Left cardiac atrium (tissue), 4 donors: Measurements from ENCODE around the gene FRMD4A. TPM values are rescaled to one million over a fixed set of nuclear protein-coding genes. Genes with fewer than 3 reads are reported as not detected.

Experiments
- ATAC-seq, 2 donors: fragments of 200-7000 bp; cut with Tn5 transposase; one replicate each; pipeline ENCODE4 v1.9.1; 2020; ENCODE audit warnings: mild to moderate bottlenecking in 2 of 2, moderate library complexity in 2 of 2
- DNase-seq: peaks from one replicate; pipeline ENCODE4 v3.0.0-alpha.2; 2020
- intact Hi-C, 2 donors: fragments of 100-400 bp; cut with DNase I; formaldehyde crosslinking; loops; one replicate each; pipeline versions ENCODE4 v1.14.1 to v1.15.1; 2022 to 2023
- total RNA-seq, 2 donors: library from RNA; stranded (reverse); fragmentation: NEBNext Ultra II Directional; extraction: Animal tissue kit (Norgen Biotek cat#: 25700); gene quantifications; one replicate each; pipeline ENCODE4 v1.2.1, GENCODE V29; 2021
- donor health status: DM: no; HTN: yes; CAD: no.
- donor health status: DM: no; HTN: yes; CAD: no; lungs with severe emphysema.
- donor health status: DM: yes; HTN: yes; CAD: no.
- donor health status: Dilated cardiomyopathy.

Gene FRMD4A
- total RNA-seq, 2 donors from 2014 or later, result 39.0 to 44.2 TPM

DNA sequence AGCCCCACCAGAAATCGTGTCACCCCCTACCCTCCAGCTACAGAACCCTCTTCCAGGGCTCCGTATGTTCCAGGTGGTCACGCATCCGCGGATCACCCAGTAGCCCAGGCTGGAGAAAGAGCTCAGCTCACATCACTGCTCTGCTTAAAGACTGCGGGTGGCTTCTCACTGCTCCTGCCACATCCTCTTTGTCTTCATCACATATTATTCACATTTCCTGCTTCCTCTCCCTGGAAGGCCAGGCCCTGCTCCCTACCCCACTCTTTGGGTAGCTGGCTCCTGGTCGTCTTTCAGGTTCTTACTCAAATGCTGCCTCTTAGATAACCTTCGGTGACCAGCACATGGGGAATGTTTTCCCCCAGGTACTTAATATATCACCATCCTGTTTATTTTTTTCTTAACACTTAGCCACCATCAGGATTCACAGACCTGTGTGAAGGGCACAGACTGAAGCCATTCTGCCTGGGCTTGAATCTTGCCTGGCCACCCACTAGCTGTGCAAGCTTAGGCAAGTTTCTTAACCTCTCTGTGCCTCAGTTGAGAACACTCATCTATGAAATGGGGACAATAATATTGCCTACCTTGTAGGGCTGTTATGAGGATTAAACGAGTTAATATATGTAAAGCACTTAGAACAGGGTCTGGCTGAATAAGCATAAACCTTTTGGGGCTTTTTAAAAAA is 436.2 kb downstream of the FRMD4A start:
- ATAC-seq (no peak), DNase-seq (no peak)
- intact Hi-C loops, result no loop called here

DNA sequence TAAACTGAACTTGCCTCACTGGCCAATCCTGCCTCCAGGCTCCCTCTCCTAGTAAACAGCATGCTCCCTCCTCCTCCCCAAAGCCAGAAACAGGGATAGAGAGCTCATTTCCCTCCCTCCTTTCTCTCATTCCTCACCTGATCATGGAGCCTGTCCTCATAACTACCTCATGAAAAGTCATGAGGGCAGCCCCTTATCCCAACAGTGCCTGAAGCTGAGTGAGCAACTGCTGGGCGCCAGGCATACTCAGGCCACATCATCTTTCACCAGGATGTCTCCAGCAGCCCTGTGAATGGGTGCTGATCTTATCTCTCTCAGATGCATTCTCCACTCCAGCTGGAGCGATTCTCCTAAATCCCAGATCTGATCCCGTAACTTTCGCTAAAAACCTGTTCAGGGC is 436.8 kb downstream of the FRMD4A start:
- ATAC-seq, result no peak

DNA sequence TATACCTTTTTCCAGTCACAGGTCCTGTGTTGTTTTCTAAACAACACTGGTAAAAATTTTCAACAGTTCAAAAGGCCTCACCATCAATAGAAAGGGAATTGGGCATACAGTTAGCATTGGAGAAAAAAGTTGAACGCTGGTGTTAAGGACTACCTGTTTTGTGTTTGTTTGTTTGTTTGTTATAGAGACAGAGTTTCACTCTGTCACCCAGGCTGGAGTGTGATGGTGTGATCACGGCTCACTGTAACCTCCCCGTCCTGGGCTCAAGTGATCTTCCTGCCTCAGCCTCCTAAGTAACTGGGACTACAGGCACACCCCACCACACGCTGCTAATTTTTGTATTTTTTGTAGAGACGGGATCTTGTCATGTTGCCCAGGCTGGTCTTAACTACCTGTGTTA is 437.9 kb downstream of the FRMD4A start:
- intact Hi-C loops, result no loop called here
- ATAC-seq (no peak), DNase-seq (no peak)

More for the DNA sequence above, 436.8 kb downstream of the FRMD4A start:
- DNase-seq, result no peak
- intact Hi-C loops, result no loop called here

DNA sequence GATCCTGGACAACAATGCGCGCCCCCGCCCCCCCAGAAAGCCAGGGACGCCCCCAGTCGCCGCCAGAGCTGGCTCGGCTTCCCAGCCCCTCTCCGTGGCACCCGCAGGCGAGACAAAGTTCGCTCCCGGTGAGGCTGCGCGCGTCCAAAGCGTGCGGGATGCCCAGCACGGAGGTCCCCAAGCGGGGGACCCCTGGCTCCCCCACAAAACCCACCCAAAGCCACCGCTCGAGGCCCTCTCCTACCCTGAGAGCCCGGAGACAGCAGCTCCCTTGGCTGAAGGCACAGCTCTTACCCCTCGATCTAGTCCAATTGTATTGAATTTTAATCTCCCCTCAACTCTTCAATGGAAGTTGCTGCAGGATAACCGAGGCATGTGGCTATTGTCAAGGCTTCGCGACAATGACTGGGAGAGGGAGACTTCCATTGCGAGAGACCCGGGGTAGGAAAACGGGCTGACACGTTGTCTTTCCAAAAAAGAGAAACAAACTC is 438.7 kb downstream of the FRMD4A start:
- no peak for DNase-seq
- intact Hi-C loops, result no loop called here
- peak in 1 of 2 donors; percentile 5 for ATAC-seq

DNA sequence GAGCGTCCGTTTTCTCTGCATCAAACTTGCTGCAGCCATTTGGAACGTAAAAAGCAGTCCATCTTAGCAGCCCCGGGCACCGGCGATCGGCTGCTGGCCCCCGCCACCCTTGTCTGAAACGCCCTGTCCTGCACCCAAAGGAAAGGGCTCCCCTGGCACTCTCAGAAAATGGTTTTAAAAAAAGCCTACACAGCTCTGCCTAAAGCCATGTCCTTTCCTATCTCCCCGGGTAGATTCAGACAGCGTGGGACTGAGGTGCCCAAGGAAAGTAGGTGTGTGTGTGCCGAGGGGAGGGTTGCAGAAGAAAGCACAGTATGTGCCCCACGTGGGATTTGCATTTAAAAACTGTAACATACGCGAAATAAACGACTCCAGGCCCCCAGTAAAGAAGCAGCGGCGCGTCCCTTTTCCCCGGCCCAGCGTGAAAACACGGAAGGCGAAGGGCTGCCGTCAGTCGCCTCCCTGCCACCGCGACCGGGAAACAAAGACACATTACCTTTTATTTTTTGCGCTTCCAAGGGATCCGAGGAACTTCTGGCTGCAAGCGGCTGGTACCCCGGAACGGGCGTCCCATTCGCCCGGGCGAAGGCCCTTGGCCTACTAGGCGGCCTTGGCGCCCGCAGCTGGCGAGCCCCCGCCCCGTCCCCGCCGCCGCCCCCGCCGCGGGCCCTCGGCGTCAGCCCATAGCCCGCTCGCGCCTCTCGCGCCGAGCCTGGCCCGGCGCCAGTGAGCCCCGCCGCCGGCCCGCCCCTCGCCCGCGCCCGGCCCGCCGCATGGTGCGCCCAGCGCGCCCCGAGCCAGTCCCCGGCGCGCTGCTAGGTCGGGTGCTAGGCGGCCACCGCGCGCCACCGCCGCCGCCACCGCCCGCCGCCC is 439.4 kb downstream of the FRMD4A start:
- peak; percentile 75 to 76 for ATAC-seq
- DNase-seq, result peak; percentile 33
- intact Hi-C loops, result no loop called here

DNA sequence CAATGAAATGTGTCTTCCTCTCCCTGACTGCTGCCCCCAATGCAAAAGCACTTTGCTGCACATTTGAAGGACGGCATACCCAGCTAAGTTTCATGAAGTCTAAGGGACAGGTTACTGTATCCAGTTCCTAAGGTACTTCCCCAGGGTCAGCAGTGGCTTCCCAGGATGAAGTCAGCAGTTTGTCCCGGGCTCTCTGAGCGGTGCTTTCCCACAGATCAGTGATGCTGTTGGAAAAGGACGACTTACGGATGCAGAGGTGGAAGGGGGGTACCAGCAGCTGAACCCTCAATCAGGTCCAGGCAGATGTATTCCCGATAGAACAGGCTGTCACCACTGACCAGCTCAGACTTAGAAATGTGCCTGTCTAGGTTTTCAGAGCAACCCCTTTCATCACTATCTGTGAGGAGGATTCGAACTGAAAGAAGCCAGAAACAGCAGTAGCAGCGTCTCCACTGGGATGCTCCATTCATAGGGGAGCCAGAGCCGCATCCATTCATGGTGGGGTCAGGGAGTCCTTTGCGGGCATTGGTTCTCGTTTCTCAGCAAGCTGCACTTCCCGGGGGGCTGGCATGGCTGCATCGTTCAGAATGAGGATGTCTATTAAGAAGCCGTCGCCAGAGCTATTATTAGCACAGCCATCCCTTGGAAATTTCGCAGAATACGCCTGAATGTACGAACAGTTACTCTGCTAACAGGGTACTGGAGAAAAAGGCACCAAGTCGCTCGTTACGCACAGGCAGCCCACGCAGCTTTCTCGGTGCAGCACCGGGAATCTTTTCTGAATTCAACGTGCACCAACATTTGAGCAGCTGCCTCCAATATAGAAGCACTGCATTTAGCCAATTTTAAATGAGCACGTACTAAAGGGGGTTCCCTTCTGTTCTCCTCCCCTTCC is 440.2 kb downstream of the FRMD4A start:
- DNase-seq (peak; percentile 35), ATAC-seq (peak; percentile 43 to 58)
- intact Hi-C loops, result no loop called here

DNA sequence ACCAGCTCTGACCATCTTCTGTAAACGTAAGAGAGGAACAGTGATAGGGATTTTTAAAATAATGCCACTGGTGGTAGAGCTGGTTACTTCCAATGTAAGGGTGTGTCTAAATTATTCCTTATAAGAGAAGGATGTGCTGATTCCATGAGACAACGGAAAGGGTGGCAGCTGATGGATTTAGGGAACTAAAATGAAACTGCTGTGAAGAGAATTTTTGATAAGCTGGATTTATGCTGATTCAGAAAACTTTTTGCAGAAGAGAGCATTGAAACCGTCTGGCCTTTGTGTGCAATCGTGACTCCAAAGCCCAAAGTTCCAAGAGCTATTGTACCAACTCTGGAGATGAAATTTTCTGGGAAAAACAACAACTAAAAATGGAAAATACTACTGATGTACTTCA is 443.0 kb downstream of the FRMD4A start:
- ATAC-seq (no peak), DNase-seq (no peak)
- intact Hi-C loops, result no loop called here

DNA sequence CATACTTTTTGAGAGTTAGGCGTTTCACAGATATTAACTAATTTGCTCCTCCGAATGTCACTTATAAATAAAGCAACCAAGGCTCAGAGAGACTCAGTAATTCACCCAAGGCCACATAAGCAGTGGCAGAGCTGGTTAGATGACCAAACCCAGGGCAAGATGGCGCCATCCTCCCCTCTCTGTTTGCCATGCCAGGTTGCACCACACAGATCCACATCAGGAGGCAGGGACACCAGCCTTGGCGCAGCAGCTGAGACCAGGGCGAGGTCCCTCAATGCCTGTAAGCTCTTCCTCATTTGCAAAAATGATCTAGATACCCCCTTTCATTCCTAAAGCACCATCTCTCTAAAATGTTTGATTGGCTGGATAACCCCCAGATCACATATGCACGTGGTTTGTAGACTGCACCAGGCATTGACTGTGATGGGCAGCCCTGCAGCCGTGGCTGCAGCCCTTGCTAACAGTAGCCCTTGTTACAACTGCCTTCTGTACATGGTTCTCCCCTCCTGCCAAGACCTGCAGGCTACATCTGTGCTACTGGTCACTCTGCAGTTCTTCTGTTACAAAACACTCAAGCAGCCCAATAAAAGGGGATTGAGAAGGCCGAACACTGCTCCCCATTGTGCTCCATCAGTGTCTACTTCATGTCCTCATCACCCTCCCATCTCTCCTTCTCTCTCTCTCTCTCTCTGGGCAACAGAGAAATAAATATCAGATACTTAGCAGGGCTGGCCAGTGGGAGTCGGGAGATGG is 445.3 kb downstream of the FRMD4A start:
- intact Hi-C loops, result no loop called here
- ATAC-seq (peak in 1 of 2 donors; percentile 61), DNase-seq (no peak)

DNA sequence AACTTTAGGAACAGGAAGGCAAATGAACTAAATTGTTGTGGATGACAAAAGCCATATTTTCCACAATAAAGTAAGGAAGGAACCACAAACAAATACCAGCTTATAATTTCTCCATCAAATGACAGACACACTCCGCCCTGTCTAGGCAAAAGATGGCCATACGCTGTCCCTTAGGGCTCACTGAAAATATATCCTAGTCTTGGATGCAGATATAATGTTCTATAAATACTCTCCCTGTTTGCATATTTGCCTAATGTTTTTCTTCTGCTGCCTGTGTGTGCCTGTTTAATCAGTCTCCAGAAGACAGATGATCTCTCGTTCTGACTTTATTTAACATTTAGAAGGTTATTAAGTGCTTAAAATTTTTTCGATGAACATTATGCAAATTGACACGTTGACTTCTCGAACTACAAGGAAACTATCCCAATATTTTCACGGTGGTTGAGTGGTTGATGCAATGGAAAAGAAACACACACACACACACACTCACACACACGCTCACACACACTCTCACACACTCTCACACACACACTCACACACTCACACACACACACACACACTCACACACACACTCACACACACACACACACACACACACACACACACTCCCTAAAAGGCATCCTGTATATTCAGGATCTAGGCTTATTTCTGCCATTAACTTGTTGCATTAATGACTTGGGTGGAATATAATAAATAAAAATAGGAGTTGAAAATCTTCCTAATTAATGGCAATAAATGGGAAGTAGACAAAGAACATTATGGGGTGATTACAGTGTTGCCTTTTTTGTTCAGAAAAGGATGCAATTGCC is 446.9 kb downstream of the FRMD4A start:
- intact Hi-C loops, result no loop called here
- ATAC-seq, result no peak
- no peak for DNase-seq

DNA sequence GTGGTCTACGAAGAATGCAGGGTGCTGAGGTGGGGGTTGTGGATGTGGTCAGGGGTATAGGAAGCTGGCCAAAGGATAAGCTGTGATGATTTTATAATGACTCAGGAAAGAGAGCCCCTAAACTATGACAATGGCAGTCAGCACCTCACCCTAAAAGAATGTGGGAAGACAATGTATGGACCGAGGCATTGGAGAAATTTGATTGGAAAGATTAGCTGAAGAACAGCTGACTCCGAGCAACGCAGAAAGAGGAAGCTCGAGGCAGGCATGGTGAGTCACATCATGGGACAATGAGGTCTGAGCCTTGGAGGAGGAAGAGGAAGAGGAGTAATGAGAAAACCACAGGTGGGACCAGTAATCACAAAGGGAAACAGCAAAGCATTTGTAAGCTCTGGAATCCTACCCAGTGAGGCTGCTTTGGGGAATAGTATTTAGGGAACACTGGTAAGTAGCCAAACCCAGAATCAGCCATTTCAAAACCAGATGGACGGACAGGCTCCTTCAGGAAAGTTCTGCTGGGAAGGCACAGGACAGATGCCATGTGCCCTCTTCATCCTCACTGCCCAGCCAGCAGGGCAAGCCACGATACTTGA is 448.5 kb downstream of the FRMD4A start:
- intact Hi-C loops, result no loop called here
- DNase-seq (peak; percentile 52), ATAC-seq (peak; percentile 23 to 75)

DNA sequence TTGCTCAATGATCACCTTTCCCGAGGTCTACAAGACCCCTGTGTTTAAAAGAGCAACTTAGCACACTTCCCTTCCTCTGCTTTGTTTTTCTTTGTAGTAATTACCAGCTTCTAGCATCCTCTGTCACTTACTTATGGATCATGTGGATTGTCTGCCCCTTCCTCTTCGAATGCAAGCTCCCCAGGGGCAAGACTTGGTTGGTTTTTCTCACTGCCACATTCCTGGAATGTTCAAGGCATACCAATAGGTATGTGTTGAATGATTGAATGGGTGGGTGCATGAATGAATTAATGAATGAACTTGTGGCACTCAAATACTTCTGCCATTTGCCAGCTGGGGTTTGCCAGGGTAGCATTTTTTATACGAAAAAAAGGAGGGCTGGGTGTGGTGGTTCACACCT is 450.0 kb downstream of the FRMD4A start:
- DNase-seq (no peak), ATAC-seq (no peak)
- intact Hi-C loops, result no loop called here

DNA sequence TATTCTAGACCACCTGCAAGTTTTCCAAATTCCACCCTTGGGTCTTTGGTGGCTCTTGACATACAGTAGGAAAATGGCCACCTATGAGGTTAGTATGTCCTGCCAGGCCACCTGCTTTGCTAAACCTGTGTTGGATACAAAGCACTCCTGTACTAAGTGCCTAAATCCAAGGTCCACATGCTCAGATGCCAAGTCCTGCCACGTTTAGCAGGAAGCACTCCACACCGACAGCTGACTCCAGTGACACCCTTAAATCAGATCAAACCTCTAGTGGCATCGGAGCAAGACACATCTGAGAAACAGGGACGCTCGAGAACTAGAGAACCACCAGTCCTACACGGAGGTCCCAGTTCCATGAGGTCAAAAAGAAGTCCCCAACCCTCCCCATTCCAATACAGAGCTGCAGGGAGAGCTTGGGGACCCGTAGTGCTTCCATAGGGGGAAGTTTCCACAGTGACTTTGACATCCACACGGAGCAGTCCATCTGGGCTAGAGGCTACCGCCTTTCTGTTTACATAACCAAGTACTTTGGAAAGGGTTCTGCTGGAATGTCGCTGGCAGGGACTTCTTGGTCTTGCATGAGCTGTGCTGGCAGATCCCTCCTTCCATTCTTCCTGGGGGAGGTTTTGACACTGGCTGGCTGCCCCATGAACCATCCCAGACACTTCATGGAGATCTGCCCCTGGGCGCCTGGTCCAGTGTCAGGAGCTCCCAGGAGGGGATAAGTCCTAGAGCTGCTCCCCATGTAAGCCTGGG is 453.4 kb downstream of the FRMD4A start:
- ATAC-seq (peak; percentile 61 to 79), DNase-seq (peak; percentile 77)
- intact Hi-C loops, result no loop called here

DNA sequence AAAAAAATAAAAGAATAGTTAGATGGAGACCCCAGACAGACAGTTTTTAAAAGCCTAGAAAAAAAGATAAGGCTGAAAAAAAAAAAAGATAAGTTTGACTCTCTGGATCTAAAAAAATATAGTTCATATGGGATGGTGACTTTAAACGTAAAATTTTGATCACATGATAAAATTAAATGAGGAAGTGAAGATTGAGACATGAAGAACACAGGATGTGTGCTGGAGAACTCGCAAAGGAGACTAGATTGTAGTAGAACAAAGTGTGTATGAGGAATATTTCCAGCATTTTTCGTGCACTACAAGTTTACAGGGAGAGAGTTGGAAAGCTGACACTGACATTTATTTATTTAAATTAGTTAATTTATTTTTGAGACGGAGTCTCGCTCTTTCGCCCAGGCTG is 457.5 kb downstream of the FRMD4A start:
- DNase-seq, result no peak
- intact Hi-C loops, result loop anchor here in 1 of 2 donors (5.0 kb wide), 1 partner anchor 36 kb away; no protein-coding TSS in a partner anchor
- no peak for ATAC-seq

DNA sequence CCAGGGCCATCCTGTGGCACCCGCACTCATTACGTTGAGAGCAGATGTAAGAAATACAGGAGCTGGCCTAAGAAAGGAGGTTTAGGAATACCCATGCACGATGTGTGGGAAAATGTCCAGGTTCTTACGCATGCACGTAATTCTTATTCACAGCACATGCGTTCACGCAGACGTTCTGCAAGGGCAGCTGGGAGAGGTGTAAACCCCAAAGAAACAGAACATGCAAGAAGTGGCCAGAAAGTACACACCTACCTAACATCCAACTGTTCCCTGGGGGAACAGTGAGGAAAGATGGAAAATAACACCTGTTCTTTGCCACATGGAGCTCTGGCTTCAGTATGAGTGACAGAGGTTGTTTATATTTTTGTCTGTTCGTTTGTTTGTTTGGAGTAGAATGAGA is 458.3 kb downstream of the FRMD4A start:
- no peak for DNase-seq
- ATAC-seq, result no peak
- intact Hi-C loops, result loop anchor here in 1 of 2 donors (5.0 kb wide), 1 partner anchor 35 kb away; no protein-coding TSS in a partner anchor

DNA sequence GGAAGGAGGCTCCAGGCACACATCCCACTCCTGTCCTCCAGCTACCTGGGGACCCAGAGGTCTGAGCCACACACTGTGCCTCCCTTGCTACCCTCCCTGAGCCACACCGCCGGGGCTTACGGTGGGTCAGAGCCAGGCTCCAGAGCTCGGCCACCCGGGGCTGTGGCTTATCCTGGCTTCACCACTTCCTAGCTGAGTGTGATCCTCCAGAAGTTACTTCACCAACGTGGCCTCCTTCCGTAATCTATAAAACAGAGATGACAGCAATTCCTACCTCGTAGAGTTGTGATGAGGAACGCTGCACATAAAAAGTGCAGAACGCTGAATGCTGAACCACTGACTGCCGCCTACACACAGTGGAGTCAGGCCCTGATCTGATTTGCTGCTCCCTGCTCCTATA is 458.9 kb downstream of the FRMD4A start:
- intact Hi-C loops, result loop anchor here in 1 of 2 donors (5.0 kb wide), 1 partner anchor 34 kb away; no protein-coding TSS in a partner anchor
- ATAC-seq (peak in 1 of 2 donors; percentile 47), DNase-seq (no peak)

DNA sequence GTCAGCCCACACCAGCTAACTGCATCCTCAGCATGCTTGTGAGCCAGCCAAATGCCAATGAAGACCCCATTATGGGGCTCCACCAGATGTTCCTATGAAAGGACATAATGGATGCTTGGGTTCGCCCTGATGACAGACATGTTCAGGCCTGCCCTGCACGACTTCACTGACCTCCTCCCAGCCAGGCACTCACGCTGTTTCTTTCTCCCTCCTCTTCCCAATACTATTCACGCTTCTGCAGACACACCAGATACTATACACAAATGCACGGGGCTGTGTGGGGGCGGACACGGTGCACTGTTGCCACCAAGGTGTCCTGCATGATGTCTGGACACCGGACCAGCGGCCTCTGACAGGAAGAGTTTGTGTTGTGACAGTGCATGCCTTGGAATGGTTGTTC is 459.7 kb downstream of the FRMD4A start:
- ATAC-seq, result no peak
- intact Hi-C loops, result loop anchor here in 1 of 2 donors (5.0 kb wide), 1 partner anchor 34 kb away; no protein-coding TSS in a partner anchor
- DNase-seq, result no peak

DNA sequence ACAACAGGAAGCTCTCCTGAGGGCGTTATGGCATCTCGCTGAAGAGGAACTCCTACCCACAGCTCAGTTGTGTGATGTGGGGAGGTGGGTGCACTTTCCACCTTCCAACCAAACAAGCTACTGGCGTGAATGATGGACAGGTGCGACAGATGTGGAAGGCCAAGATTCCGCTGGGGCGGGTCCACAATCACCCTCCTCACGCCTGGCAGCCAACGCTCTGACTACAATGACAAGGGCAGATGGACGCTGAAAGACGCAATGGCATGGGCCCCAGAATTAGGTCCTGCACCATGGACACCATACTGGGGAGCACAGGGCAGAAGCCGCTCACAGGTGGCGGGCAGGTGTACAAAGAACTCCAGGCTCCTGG is 461.4 kb downstream of the FRMD4A start:
- DNase-seq (no peak), ATAC-seq (no peak)
- intact Hi-C loops, result no loop called here
